ENCODE measurements around the gene WDR89. TPM values are rescaled to one million over a fixed set of nuclear protein-coding genes. Genes with fewer than 3 reads are reported as not detected.

The WDR89 gene
- total and polyA plus RNA-seq, 7 experiments from 2014 or later = 12.6 to 44.1 (median 24.0) TPM

DNA sequence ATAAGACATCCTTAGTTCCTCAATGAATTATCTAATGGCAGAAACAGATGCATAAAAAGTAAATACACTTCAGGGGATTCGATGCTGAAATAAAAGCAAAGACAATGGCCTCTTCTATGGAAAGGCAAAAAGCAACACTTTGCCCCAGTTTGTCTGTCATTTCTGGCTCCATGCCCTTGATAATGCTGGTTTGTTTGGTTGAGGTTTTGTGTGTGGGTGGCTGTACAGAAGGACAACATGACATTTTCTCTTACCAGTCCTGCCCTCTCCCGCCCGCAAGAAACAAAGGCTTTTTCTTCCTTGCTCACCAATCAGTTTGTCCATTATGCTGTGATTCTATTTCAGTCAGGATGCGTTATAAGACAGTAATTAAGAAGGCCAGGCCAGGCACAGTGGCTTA is 18.1 kb upstream of the WDR89 start:
- H3K27ac Mint-ChIP-seq = peak overlapping the region in 5 of 9 donors; percentile 8 to 62 (median 20)
- ChIA-PET CTCF (interaction anchor here (1.7 kb wide), 1 partner anchor 26 kb away, joined by 4 read pairs; no protein-coding TSS in a partner anchor), POLR2A (interaction anchor here (0.5 kb wide), 1 partner anchor 10 kb away, joined by 3 read pairs; no protein-coding TSS in a partner anchor)
- peaks cover 0 to under 1% (median 0%) of the 10 kb centered on the region in 11 donors for H3K9me3 Mint-ChIP-seq
- Histone ChIP-seq H3K27me3 (ENCODE audit: control insufficient read depth in 2 of 2, insufficient read depth in 2 of 2, low read length in 2 of 2) (no peaks in the 10 kb centered on the region), H3K9me3 (ENCODE audit: control insufficient read depth in 2 of 3, low read length in 3 of 3) (no peaks in the 10 kb centered on the region), H3K27ac (ENCODE audit: low read depth, low read length) (no peak overlapping the region), H3K4me1 (ENCODE audit: control insufficient read depth in 2 of 2, insufficient read depth in 2 of 2, low read length in 2 of 2) (no peaks in the 10 kb centered on the region), H3K36me3 (ENCODE audit: control insufficient read depth in 2 of 3, insufficient read depth in 3 of 3, low read length in 3 of 3) (no peaks in the 10 kb centered on the region), H3K4me3 (ENCODE audit: low read length) (no peak overlapping the region)
- intact Hi-C loops (cut with micrococcal nuclease) = no loop called here
- peaks cover 0 to 7% (median 5%) of the 10 kb centered on the region in 7 donors for H3K4me1 Mint-ChIP-seq
- no peaks in the 10 kb centered on the region for H3K27me3 Mint-ChIP-seq
- DNase-seq (no peak), ATAC-seq (no peak)
- no peak overlapping the region for H3K4me3 Mint-ChIP-seq
- H3K36me3 Mint-ChIP-seq = peaks cover 2 to 21% (median 20%) of the 10 kb centered on the region in 5 donors

DNA sequence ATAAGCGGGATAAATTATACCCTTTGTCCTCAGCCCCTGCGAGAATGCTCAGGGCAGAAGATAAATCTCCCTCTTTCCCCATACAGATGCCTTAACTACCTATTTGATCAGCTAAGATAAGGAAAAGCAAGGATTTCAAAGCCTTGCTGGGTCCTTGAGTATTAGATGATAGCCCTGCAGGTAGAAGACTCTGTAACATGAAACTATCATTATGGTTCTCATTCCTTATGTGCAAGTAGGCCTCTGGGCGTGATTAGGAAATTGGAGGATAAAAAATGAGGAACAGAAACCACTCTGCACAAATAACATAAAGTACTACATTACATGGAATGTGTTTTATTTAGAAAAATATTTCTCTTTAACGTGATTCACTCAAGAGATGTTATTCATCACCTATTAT is 14.5 kb upstream of the WDR89 start:
- peak overlapping the region in 2 of 9 donors; percentile 34 to 43 for H3K27ac Mint-ChIP-seq
- peaks cover 0 to 29% (median 14%) of the 10 kb centered on the region in 7 donors for H3K4me1 Mint-ChIP-seq
- H3K4me3 Mint-ChIP-seq = no peak overlapping the region
- CTCF ChIA-PET = no interaction called here
- POLR2A ChIA-PET = interaction anchor here (2.1 kb wide), 1 partner anchor 15 kb away, joined by 7 read pairs; the partner anchor contains the start of gene WDR89
- no peak overlapping the region for H3K27ac ChIP-seq (ENCODE audit: low read depth, low read length)
- H3K36me3 ChIP-seq (ENCODE audit: control insufficient read depth in 2 of 3, insufficient read depth in 3 of 3, low read length in 3 of 3) = no peaks in the 10 kb centered on the region
- H3K4me3 ChIP-seq (ENCODE audit: low read length) = no peak overlapping the region
- DNase-seq (no peak), ATAC-seq (no peak)
- intact Hi-C loops (cut with micrococcal nuclease) = no loop called here
- no peaks in the 10 kb centered on the region for H3K27me3 ChIP-seq (ENCODE audit: control insufficient read depth in 2 of 2, insufficient read depth in 2 of 2, low read length in 2 of 2)
- H3K9me3 Mint-ChIP-seq = no peaks in the 10 kb centered on the region
- H3K4me1 ChIP-seq (ENCODE audit: control insufficient read depth in 2 of 2, insufficient read depth in 2 of 2, low read length in 2 of 2) = peaks cover 8 to 15% of the 10 kb centered on the region in 2 donors
- H3K9me3 ChIP-seq (ENCODE audit: control insufficient read depth in 2 of 3, low read length in 3 of 3) = no peaks in the 10 kb centered on the region
- H3K27me3 Mint-ChIP-seq = no peaks in the 10 kb centered on the region
- H3K36me3 Mint-ChIP-seq = peaks cover 5 to 28% (median 23%) of the 10 kb centered on the region in 5 donors

DNA sequence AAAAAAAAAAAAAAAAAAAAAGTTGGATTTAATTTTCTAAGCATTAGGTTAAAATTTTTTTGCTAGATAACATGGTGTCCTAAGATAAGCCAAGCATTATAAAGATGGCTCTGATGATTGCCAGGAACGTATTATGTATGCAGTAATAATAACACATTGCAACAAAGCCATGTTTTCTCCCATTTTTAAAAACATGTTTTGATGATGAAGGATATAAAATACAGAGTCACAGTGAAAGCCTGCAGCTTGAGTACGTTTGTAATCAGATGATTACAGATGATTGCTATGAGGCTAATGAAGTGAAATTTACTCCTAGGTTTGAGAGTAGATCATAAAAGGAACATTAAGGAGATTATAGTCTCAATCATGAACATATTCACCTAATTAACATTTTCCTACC is 13.3 kb upstream of the WDR89 start:
- H3K27ac Mint-ChIP-seq = no peak overlapping the region
- H3K4me1 ChIP-seq (ENCODE audit: control insufficient read depth in 2 of 2, insufficient read depth in 2 of 2, low read length in 2 of 2) = peaks cover 21 to 26% of the 10 kb centered on the region in 2 donors
- ChIA-PET CTCF (no interaction called here), POLR2A (interaction anchor here (0.9 to 6.1 kb wide), 2 partner anchors 12 to 58 kb away, joined by 3 to 127 read pairs; partner anchors contain the start of gene WDR89)
- H3K9me3 Mint-ChIP-seq = no peaks in the 10 kb centered on the region
- no peak overlapping the region for H3K4me3 Mint-ChIP-seq
- no peaks in the 10 kb centered on the region for H3K9me3 ChIP-seq (ENCODE audit: control insufficient read depth in 2 of 3, low read length in 3 of 3)
- no peaks in the 10 kb centered on the region for H3K36me3 ChIP-seq (ENCODE audit: control insufficient read depth in 2 of 3, insufficient read depth in 3 of 3, low read length in 3 of 3)
- intact Hi-C loops (cut with micrococcal nuclease) = no loop called here
- peaks cover 5 to 33% (median 27%) of the 10 kb centered on the region in 5 donors for H3K36me3 Mint-ChIP-seq
- DNase-seq (no peak), ATAC-seq (no peak)
- no peak overlapping the region for H3K4me3 ChIP-seq (ENCODE audit: low read length)
- H3K27ac ChIP-seq (ENCODE audit: low read depth, low read length) = no peak overlapping the region
- peaks cover 7 to 39% (median 24%) of the 10 kb centered on the region in 7 donors for H3K4me1 Mint-ChIP-seq
- no peaks in the 10 kb centered on the region for H3K27me3 ChIP-seq (ENCODE audit: control insufficient read depth in 2 of 2, insufficient read depth in 2 of 2, low read length in 2 of 2)
- no peaks in the 10 kb centered on the region for H3K27me3 Mint-ChIP-seq

DNA sequence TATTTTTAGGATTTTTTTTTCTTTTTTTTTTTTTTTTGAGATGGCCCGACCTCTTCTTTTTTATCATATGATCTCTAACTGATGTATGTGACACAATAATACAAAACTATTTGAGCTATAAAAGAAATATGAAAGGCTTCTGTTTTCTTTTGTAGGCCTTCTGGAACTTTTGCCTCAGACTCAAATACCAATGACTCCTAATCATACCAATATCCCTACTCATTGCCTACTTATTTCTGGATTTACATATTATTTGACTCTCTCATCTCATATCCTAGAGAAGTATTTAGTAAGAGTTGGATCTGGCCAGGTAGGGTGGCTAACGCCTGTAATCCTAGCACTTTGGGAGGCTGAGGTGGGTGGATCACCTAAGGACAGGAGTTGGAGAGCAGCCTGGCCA is 12.7 kb upstream of the WDR89 start:
- no peaks in the 10 kb centered on the region for H3K9me3 Mint-ChIP-seq
- DNase-seq (no peak), ATAC-seq (no peak)
- intact Hi-C loops (cut with micrococcal nuclease) = no loop called here
- H3K4me1 Mint-ChIP-seq = peaks cover 12 to 41% (median 25%) of the 10 kb centered on the region in 7 donors
- H3K36me3 Mint-ChIP-seq = peaks cover 6 to 31% (median 27%) of the 10 kb centered on the region in 5 donors
- H3K27me3 ChIP-seq (ENCODE audit: control insufficient read depth in 2 of 2, insufficient read depth in 2 of 2, low read length in 2 of 2) = no peaks in the 10 kb centered on the region
- POLR2A ChIA-PET = interaction anchor here (0.9 to 6.1 kb wide), 3 partner anchors 12 to 76 kb away, joined by 3 to 127 read pairs (median 5); partner anchors contain the start of gene WDR89
- no peak overlapping the region for H3K4me3 ChIP-seq (ENCODE audit: low read length)
- H3K4me3 Mint-ChIP-seq = peak overlapping the region in 2 of 10 donors; percentile 12 to 36
- peak overlapping the region in 3 of 9 donors; percentile 17 to 65 (median 59) for H3K27ac Mint-ChIP-seq
- H3K36me3 ChIP-seq (ENCODE audit: control insufficient read depth in 2 of 3, insufficient read depth in 3 of 3, low read length in 3 of 3) = no peaks in the 10 kb centered on the region
- CTCF ChIA-PET = interaction anchor here (0.7 kb wide), 1 partner anchor 10 kb away, joined by 3 read pairs; no protein-coding TSS in a partner anchor
- H3K9me3 ChIP-seq (ENCODE audit: control insufficient read depth in 2 of 3, low read length in 3 of 3) = no peaks in the 10 kb centered on the region
- H3K27ac ChIP-seq (ENCODE audit: low read depth, low read length) = no peak overlapping the region
- no peaks in the 10 kb centered on the region for H3K27me3 Mint-ChIP-seq
- H3K4me1 ChIP-seq (ENCODE audit: control insufficient read depth in 2 of 2, insufficient read depth in 2 of 2, low read length in 2 of 2) = peaks cover 25 to 32% of the 10 kb centered on the region in 2 donors

DNA sequence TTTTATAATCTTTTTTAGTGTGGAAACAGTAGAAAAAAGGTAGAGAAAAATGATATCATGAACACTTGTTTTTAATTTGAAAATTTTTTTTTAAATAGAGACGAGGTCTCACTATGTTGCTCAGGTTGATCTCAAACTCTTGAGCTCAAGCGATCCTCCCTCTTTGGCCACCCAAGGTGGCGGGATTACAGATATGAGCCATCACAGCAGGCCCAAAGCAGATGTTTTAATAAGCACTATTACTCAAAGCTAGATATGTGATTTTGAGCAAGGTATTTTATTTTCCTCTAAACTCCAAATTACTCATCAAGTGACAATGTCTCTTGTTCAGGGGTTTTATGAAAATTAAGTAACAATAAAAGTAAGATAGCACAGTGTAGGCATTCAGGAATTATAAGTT is 10.7 kb upstream of the WDR89 start:
- peaks cover 25 to 45% of the 10 kb centered on the region in 2 donors for H3K4me1 ChIP-seq (ENCODE audit: control insufficient read depth in 2 of 2, insufficient read depth in 2 of 2, low read length in 2 of 2)
- no peaks in the 10 kb centered on the region for H3K27me3 ChIP-seq (ENCODE audit: control insufficient read depth in 2 of 2, insufficient read depth in 2 of 2, low read length in 2 of 2)
- Mint-ChIP-seq H3K36me3 (peaks cover 6 to 38% (median 31%) of the 10 kb centered on the region in 5 donors), H3K4me3 (peak overlapping the region in 6 of 10 donors; percentile 23 to 55 (median 40)), H3K27ac (peak overlapping the region; percentile 5 to 100 (median 88)), H3K27me3 (no peaks in the 10 kb centered on the region), H3K4me1 (peaks cover 19 to 54% (median 39%) of the 10 kb centered on the region in 7 donors), H3K9me3 (peaks cover 0 to 5% (median 0%) of the 10 kb centered on the region in 11 donors)
- intact Hi-C loops (cut with micrococcal nuclease) = no loop called here
- no peak for ATAC-seq
- ChIA-PET CTCF (interaction anchor here (0.7 to 5.6 kb wide), 3 partner anchors 92 to 117 kb away, joined by 3 to 18 read pairs (median 3); no protein-coding TSS in a partner anchor), POLR2A (interaction anchor here (0.6 to 7.6 kb wide), 8 partner anchors 10 to 683 kb away, joined by 3 to 127 read pairs (median 4); partner anchors contain the start of genes PPP2R5E, SGPP1 and WDR89)
- DNase-seq = no peak
- H3K27ac ChIP-seq (ENCODE audit: low read depth, low read length) = peak overlapping the region; percentile 7
- no peaks in the 10 kb centered on the region for H3K36me3 ChIP-seq (ENCODE audit: control insufficient read depth in 2 of 3, insufficient read depth in 3 of 3, low read length in 3 of 3)
- no peaks in the 10 kb centered on the region for H3K9me3 ChIP-seq (ENCODE audit: control insufficient read depth in 2 of 3, low read length in 3 of 3)
- no peak overlapping the region for H3K4me3 ChIP-seq (ENCODE audit: low read length)

- intact Hi-C loops (cut with micrococcal nuclease) = loop anchor here (1.0 kb wide), 3 partner anchors 8 to 120 kb away; partner anchors contain the start of gene SGPP1 (in 1 of the 2)
- Mint-ChIP-seq H3K36me3 (peaks cover 0 to 34% (median 22%) of the 10 kb centered on the region in 5 donors), H3K27ac (peak overlapping the region; percentile 90 to 100 (median 100)), H3K9me3 (peaks cover 0 to 5% (median 0%) of the 10 kb centered on the region in 11 donors), H3K4me3 (peak overlapping the region; percentile 38 to 95 (median 75)), H3K27me3 (no peaks in the 10 kb centered on the region), H3K4me1 (peaks cover 21 to 69% (median 53%) of the 10 kb centered on the region in 7 donors)
- Histone ChIP-seq H3K27ac (ENCODE audit: low read depth, low read length) (peak overlapping the region; percentile 89), H3K9me3 (ENCODE audit: control insufficient read depth in 2 of 3, low read length in 3 of 3) (no peaks in the 10 kb centered on the region), H3K27me3 (ENCODE audit: control insufficient read depth in 2 of 2, insufficient read depth in 2 of 2, low read length in 2 of 2) (no peaks in the 10 kb centered on the region), H3K4me3 (ENCODE audit: low read length) (peak overlapping the region; percentile 3), H3K4me1 (ENCODE audit: control insufficient read depth in 2 of 2, insufficient read depth in 2 of 2, low read length in 2 of 2) (peaks cover 25 to 45% of the 10 kb centered on the region in 2 donors), H3K36me3 (ENCODE audit: control insufficient read depth in 2 of 3, insufficient read depth in 3 of 3, low read length in 3 of 3) (no peaks in the 10 kb centered on the region)
- POLR2A ChIA-PET = interaction anchor here (0.5 to 7.6 kb wide), 30 partner anchors 8 to 1278 kb away, joined by 3 to 127 read pairs (median 4); partner anchors contain the start of genes PPP2R5E, SGPP1 and WDR89
- ATAC-seq (peak; percentile 98), DNase-seq (peak in 7 of 9 donors; percentile 76 to 92 (median 87))
- CTCF ChIA-PET = interaction anchor here (0.6 to 5.6 kb wide), 8 partner anchors 9 to 119 kb away, joined by 3 to 18 read pairs (median 6); partner anchors contain the start of genes SGPP1 and WDR89
Observed at GRCh38 chr14:63650256-63650952, 8.7 kb upstream of the WDR89 start.
